ENCODE results near the gene STUB1. TPM values are rescaled to one million over a fixed set of nuclear protein-coding genes. Genes with fewer than 3 reads are reported as not detected.

The STUB1 gene
- total RNA-seq, 2 donors from 2014 or later, result 63.3 to 205 TPM

- intact Hi-C loops (cut with DNase I), result no loop called here
- DNase-seq (no peak), ATAC-seq (no peak)
- no peak for TF ChIP-seq CTCF (IDR thresholded peaks at IDR 0.05)
- no peak for TF ChIP-seq POLR2A (IDR thresholded peaks at IDR 0.05)
- H3K27me3 ChIP-seq, result no peaks in the 10 kb centered on the region
- peaks cover 72% of the 10 kb centered on the region for H3K4me1 ChIP-seq
- WGBS, 2 donors, result 70 to 81% methylated on average over 6 of the region's 6 CpGs
- H3K36me3 ChIP-seq (replicated peaks in 1 of 2; ENCODE audit: insufficient read depth in 1 of 2, low read depth in 2 of 2), result no peaks in the 10 kb centered on the region
- no peak overlapping the region for H3K4me3 ChIP-seq
- H3K9me3 ChIP-seq, result no peaks in the 10 kb centered on the region
- no peak overlapping the region for H3K27ac ChIP-seq
Observed at GRCh38 chr16:718922-719321, 38.7 kb downstream of the STUB1 start.

DNA sequence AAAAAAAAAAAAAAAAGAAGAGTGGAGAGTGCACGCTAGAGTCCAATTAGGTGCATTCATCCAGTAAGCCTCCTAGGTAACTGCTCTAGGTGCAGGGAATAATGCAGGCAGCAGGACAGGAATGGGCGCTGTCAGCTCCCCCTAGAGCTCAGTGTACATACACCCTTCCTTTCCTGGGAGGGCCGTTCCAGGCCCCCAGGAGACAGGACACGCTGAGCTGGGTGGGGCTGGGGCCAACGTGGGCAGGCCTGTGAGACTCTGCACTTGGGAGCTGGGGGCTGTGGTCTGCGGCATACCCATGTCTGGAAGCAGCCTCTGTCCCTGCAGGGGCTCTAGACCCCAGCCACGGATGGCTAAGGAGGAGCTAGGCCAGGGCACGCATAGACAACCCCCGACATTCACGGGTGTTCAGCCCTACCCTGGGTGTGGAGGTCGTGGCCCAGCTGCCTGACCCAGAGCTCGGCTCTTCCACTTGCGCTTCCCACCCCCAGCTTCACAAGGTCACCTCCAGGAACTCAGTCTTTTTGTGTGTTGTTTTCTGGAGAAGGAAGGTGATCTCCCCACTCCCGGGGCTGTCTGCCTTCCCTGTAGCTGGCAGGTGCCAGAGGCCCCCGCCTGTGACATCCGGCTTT, 39.7 kb downstream of the STUB1 start:
- H3K36me3 ChIP-seq (replicated peaks in 1 of 2; ENCODE audit: insufficient read depth in 1 of 2, low read depth in 2 of 2), result no peaks in the 10 kb centered on the region
- H3K27ac ChIP-seq, result peak overlapping the region; percentile 64 to 89 (median 83)
- H3K27me3 ChIP-seq, result no peaks in the 10 kb centered on the region
- 7 to 9% methylated on average over 11 to 16 of the region's 16 CpGs for WGBS, 2 donors
- no peaks in the 10 kb centered on the region for H3K9me3 ChIP-seq
- DNase-seq, result no peak
- H3K4me3 ChIP-seq, result peak overlapping the region; percentile 34 to 53
- peak in 1 of 7 experiments; percentile 7 for TF ChIP-seq CTCF (IDR thresholded peaks at IDR 0.05)
- TF ChIP-seq POLR2A (IDR thresholded peaks at IDR 0.05), result no peak
- peaks cover 64% of the 10 kb centered on the region for H3K4me1 ChIP-seq
- no peak for ATAC-seq
- intact Hi-C loops (cut with DNase I), result no loop called here

DNA sequence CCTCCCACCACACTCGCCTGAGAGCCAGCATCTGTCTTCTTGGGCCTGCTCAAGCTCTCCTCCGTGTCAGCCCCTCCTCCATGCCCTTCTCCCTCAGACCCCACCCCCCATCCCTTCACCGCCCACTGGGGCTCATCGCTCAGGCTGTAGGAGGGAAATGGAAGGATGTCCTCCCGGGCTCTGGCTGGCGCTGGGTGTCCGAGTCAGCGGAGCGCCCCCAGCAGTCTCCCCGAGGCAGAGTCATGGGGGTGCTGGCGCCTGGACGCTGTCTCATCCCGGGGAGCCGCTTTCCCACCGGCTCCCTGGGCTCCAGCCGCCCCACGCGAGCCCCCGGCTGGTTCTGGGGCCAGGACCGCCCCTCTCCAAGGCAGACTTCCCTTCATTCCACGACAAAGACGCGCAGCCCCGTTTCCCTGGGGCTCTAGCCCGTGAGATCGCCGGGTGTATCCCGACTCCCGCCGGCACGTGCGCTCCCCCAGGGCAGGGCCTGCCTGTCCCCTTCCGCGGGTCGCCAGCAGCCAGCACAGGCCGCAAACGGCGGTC, 40.3 kb downstream of the STUB1 start:
- Histone ChIP-seq H3K9me3 (no peaks in the 10 kb centered on the region), H3K27me3 (no peaks in the 10 kb centered on the region), H3K36me3 (replicated peaks in 1 of 2; ENCODE audit: insufficient read depth in 1 of 2, low read depth in 2 of 2) (no peaks in the 10 kb centered on the region), H3K4me1 (peaks cover 60% of the 10 kb centered on the region), H3K4me3 (peak overlapping the region; percentile 34 to 53), H3K27ac (peak overlapping the region; percentile 64 to 89 (median 83))
- DNase-seq, result peak in 2 of 4 donors; percentile 40 to 44
- intact Hi-C loops (cut with DNase I), result no loop called here
- WGBS, 2 donors, result 0% methylated on average over 2 to 38 of the region's 38 CpGs
- ATAC-seq, result peak; percentile 12
- TF ChIP-seq POLR2A (IDR thresholded peaks at IDR 0.05) (peak in 1 of 3 donors; percentile 50), CTCF (IDR thresholded peaks at IDR 0.05) (no peak)

GRCh38 chr16:720990-721764, 41.0 kb downstream of the STUB1 start, which contains the start of gene ANTKMT:
ANTKMT (plus strand) TSS chr16:721146; CDS start chr16:721275, 129 bp downstream.
- DNase-seq (peak; percentile 86 to 92 (median 90)), ATAC-seq (peak; percentile 87)
- intact Hi-C loops (cut with DNase I), result no loop called here
- Histone ChIP-seq H3K27ac (peak within 1 kb of the TSS; percentile 64 to 89 (median 83)), H3K9me3 (no peaks in the 10 kb centered on the region), H3K27me3 (no peaks in the 10 kb centered on the region), H3K36me3 (replicated peaks in 1 of 2; ENCODE audit: insufficient read depth in 1 of 2, low read depth in 2 of 2) (no peaks in the 10 kb centered on the region), H3K4me1 (peaks cover 56% of the 10 kb centered on the region), H3K4me3 (peak within 1 kb of the TSS; percentile 34 to 53)
- 0 to 5% methylated on average over 11 to 99 of the region's 106 CpGs for WGBS, 2 donors
- TF ChIP-seq CTCF (IDR thresholded peaks at IDR 0.05) (peak in 3 of 7 experiments; percentile 10 to 27 (median 26)), POLR2A (IDR thresholded peaks at IDR 0.05) (peak; percentile 50 to 62 (median 61))
